NOMO-1 (cell line): ENCODE results near the gene MGLL.

Source experiments
- DNase-seq, 2 experiments: peaks; one replicate each; lab custom pipeline; 2025; ENCODE audit not compliant: unreplicated experiment in 2 of 2; lab: John Stamatoyannopoulos, UW

Gene MGLL

GRCh38 chr3:127815001-127815400 lies 7.3 kb downstream of the MGLL start:
- no peak for DNase-seq

GRCh38 chr3:127814325-127814781 lies 8.0 kb downstream of the MGLL start:
- DNase-seq = no peak

GRCh38 chr3:127812151-127812550 lies 10.2 kb downstream of the MGLL start:
- DNase-seq = no peak

GRCh38 chr3:127811717-127812116 lies 10.6 kb downstream of the MGLL start:
- DNase-seq = no peak

GRCh38 chr3:127809611-127810010 lies 12.7 kb downstream of the MGLL start:
- DNase-seq = no peak

- no peak for DNase-seq
These were observed 13.1 kb downstream of the MGLL start for GRCh38 chr3:127809211-127809610.

- DNase-seq = no peak
These were observed 14.1 kb downstream of the MGLL start for GRCh38 chr3:127808197-127808596.

GRCh38 chr3:127805026-127805753 lies 17.1 kb downstream of the MGLL start:
- no peak for DNase-seq

- DNase-seq = no peak
These were observed 18.2 kb downstream of the MGLL start for GRCh38 chr3:127804141-127804540.

GRCh38 chr3:127803619-127804018 lies 18.7 kb downstream of the MGLL start:
- no peak for DNase-seq

GRCh38 chr3:127802606-127803005 lies 19.7 kb downstream of the MGLL start:
- no peak for DNase-seq

GRCh38 chr3:127801731-127802313 lies 20.5 kb downstream of the MGLL start:
- no peak for DNase-seq

- peak; percentile 42 to 56 for DNase-seq
These were observed 21.8 kb downstream of the MGLL start for GRCh38 chr3:127800508-127800907.

GRCh38 chr3:127799476-127800222 lies 22.7 kb downstream of the MGLL start:
- no peak for DNase-seq

- no peak for DNase-seq
These were observed 23.6 kb downstream of the MGLL start for GRCh38 chr3:127798716-127799115.

- DNase-seq = no peak
These were observed 25.5 kb downstream of the MGLL start for GRCh38 chr3:127796831-127797150.

- DNase-seq = no peak
These were observed 26.1 kb downstream of the MGLL start for GRCh38 chr3:127796045-127796830.

- no peak for DNase-seq
These were observed 27.3 kb downstream of the MGLL start for GRCh38 chr3:127794972-127795371.

- no peak for DNase-seq
These were observed 27.9 kb downstream of the MGLL start for GRCh38 chr3:127794402-127794801.

- DNase-seq = no peak
These were observed 29.6 kb downstream of the MGLL start for GRCh38 chr3:127792541-127793292.
